Colonic mucosa (tissue), 4 donors: ENCODE measurements around the gene LINGO1. TPM values are rescaled to one million over a fixed set of nuclear protein-coding genes. Genes with fewer than 3 reads are reported as not detected.
A peak's percentile ranks its signal among the peaks of the same experiment; 100 is the strongest.

Experiments
- DNase-seq: peaks from one replicate; pipeline ENCODE4 v3.0.0-alpha.2; 2020
- H3K27ac ChIP-seq: fragments of 200-600 bp; one replicate; pipeline ENCODE4 v1.8.0; 2021
- H3K27me3 ChIP-seq: fragments of 200-600 bp; one replicate; pipeline ENCODE4 v1.8.0; 2021
- H3K36me3 ChIP-seq: fragments of 200-600 bp; one replicate; pipeline ENCODE4 v1.8.0; 2021
- H3K4me1 ChIP-seq: fragments of 200-600 bp; one replicate; pipeline ENCODE4 v1.8.0; 2021; ENCODE audit warnings: mild to moderate bottlenecking
- H3K4me3 ChIP-seq: fragments of 200-600 bp; one replicate; pipeline ENCODE4 v1.8.0; 2021
- H3K9ac ChIP-seq, 2 donors: one replicate each; pipeline ENCODE4 v1.7.0; 2013; ENCODE audit warnings: control low read depth in 2 of 2, low read depth in 2 of 2, low read length in 2 of 2
- H3K9me3 ChIP-seq: fragments of 200-600 bp; one replicate; pipeline ENCODE4 v1.8.0; 2021
- CTCF ChIP-seq: fragments of 200-600 bp; IDR thresholded peaks from one replicate; pipeline ENCODE4 v1.8.0; 2022; ENCODE audit warnings: antibody characterized with exemption, mild to moderate bottlenecking
- intact Hi-C: fragments of 100-400 bp; cut with DNase I; formaldehyde crosslinking; loops from one replicate; pipeline ENCODE4 v1.14.1; 2022
- total RNA-seq, 2 donors: library from RNA; stranded (reverse); fragmentation: NEBNext Ultra II Directional in 1 of 2; extraction: Animal tissue kit (Norgen Biotek cat#: 25700) in 1 of 2; gene quantifications; one replicate each; pipeline ENCODE4 v1.2.1, GENCODE V29; 2021
- donor health status: healthy.
- donor health status: DM: no; HTN: no; CAD: no.
- donor health status: DM: no; HTN: no; CAD: no.

Gene LINGO1
- total RNA-seq, 2 donors from 2014 or later: 0.79 to 1.1 TPM

DNA sequence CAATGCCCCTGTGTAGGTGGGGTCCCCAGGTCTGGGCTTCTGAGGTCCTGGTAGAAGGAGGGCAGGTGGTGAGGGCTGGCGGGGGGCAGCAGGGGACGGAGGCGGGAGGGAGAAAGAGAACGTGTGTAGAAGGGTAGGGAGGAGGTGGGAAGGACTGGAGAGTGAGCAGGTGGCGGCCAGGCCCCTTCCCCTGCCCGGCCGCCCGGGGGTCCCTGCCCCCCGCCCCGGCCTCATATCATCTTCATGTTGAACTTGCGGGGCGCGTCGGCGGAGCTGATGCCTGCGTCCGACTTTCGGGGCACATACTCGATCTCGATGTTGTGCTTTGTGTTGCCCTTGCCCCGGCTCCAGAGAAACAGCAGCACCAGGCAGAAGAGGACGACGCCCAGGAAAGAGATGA, 18.9 kb downstream of the LINGO1 start:
- TF ChIP-seq CTCF: no peak
- intact Hi-C loops: no loop called here

GRCh38 chr15:77612958-77613601, 19.6 kb downstream of the LINGO1 start:
- Histone ChIP-seq H3K27ac (no peak overlapping the region), H3K27me3 (no peaks in the 10 kb centered on the region), H3K36me3 (no peaks in the 10 kb centered on the region), H3K4me3 (no peak overlapping the region), H3K9me3 (no peaks in the 10 kb centered on the region), H3K9ac (no peak overlapping the region), H3K4me1 (peaks cover 4% of the 10 kb centered on the region)
- intact Hi-C loops: no loop called here
- no peak for DNase-seq
- no peak for TF ChIP-seq CTCF

More for the DNA sequence above, 18.9 kb downstream of the LINGO1 start:
- Histone ChIP-seq H3K4me3 (no peak overlapping the region), H3K9me3 (no peaks in the 10 kb centered on the region), H3K9ac (no peak overlapping the region), H3K27ac (no peak overlapping the region), H3K4me1 (peaks cover 4% of the 10 kb centered on the region), H3K27me3 (no peaks in the 10 kb centered on the region), H3K36me3 (no peaks in the 10 kb centered on the region)
- no peak for DNase-seq

DNA sequence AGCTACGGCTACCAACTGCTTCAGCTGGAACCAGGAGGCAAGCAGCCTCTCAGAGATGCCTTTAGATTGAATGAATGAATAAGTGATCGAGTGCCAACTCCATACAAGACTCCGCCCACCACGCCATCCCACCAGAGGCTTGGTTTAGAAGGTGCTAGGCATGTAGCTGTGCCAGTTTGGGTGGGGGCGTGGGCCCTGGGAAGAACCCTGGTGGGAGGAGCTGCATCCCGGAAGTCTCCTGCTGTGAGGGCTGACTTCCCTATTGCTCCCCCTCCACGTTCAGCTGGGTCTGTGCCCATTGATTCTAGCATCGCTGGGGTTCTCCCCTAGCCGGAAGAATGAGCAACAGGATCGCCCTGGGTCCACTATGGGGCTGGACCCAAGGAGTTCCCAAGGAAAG, 20.9 kb downstream of the LINGO1 start:
- intact Hi-C loops: no loop called here

GRCh38 chr15:77610731-77611130, 22.0 kb downstream of the LINGO1 start:
- H3K27ac ChIP-seq: no peak overlapping the region
- no peak for TF ChIP-seq CTCF
- peaks cover 10% of the 10 kb centered on the region for H3K4me1 ChIP-seq
- intact Hi-C loops: no loop called here
- DNase-seq: no peak
- H3K9me3 ChIP-seq: no peaks in the 10 kb centered on the region
- no peaks in the 10 kb centered on the region for H3K27me3 ChIP-seq
- H3K36me3 ChIP-seq: no peaks in the 10 kb centered on the region
- no peak overlapping the region for H3K9ac ChIP-seq
- H3K4me3 ChIP-seq: no peak overlapping the region

More for the DNA sequence above, 20.9 kb downstream of the LINGO1 start:
- Histone ChIP-seq H3K27ac (no peak overlapping the region), H3K36me3 (no peaks in the 10 kb centered on the region), H3K4me1 (peaks cover 4% of the 10 kb centered on the region), H3K9me3 (no peaks in the 10 kb centered on the region), H3K27me3 (no peaks in the 10 kb centered on the region), H3K9ac (no peak overlapping the region), H3K4me3 (no peak overlapping the region)
- TF ChIP-seq CTCF: no peak
- peak; percentile 65 for DNase-seq

- TF ChIP-seq CTCF: no peak
- Histone ChIP-seq H3K36me3 (no peaks in the 10 kb centered on the region), H3K27ac (no peak overlapping the region), H3K4me3 (no peak overlapping the region), H3K4me1 (peaks cover 16% of the 10 kb centered on the region), H3K9me3 (no peaks in the 10 kb centered on the region), H3K9ac (no peak overlapping the region), H3K27me3 (no peaks in the 10 kb centered on the region)
- DNase-seq: peak; percentile 55
- intact Hi-C loops: no loop called here
Observed at GRCh38 chr15:77609558-77609957, 23.2 kb downstream of the LINGO1 start.
